ENCODE results near the gene NKAIN1.
"Not testable (repeated sequence)": the region's sequence is repeated elsewhere in the genome, so short reads cannot be mapped to it uniquely, and the experiment has no call there.

Gene NKAIN1

DNA sequence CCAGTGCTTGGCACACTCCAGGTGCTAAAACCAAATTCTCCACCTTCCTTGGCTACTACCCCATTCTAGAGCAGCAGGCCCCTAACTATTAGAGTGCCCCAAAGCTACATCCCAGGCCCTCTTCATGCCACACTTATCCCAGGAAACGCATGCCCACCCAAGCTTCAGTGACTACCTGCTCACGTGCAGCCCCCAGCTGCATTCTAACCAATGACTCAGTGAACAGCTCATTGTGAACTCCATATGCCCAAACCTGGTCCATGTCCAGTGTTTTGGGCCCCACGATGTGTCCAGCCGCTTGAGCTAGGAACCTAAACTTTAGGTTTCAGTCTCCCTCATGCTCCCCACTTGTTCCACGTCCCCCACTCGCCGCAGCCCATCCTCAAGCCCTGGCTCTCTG, 41.5 kb downstream of the NKAIN1 start (continued):
- TF ChIP-seq ZNF138 (tag by site-specific recombination; IDR thresholded peaks at IDR 0.05; ENCODE audit: borderline replicate concordance) (no peak), EGR2 (tag by site-specific recombination; IDR thresholded peaks at IDR 0.05; ENCODE audit: low read depth) (no peak), MZF1 (tag by site-specific recombination; IDR thresholded peaks at IDR 0.05; ENCODE audit: borderline replicate concordance) (no peak), ZNF610 (tag by site-specific recombination; IDR thresholded peaks at IDR 0.05; ENCODE audit: borderline replicate concordance) (no peak), YY1 (tag by site-specific recombination; IDR thresholded peaks at IDR 0.05) (no peak), ZNF350 (tag by site-specific recombination; IDR thresholded peaks at IDR 0.05) (no peak), ZNF324 (tag by site-specific recombination; IDR thresholded peaks at IDR 0.05) (no peak), REPIN1 (tag by site-specific recombination; IDR thresholded peaks at IDR 0.05; ENCODE audit: low read depth) (no peak)
- TF ChIP-seq, protein P1, sequence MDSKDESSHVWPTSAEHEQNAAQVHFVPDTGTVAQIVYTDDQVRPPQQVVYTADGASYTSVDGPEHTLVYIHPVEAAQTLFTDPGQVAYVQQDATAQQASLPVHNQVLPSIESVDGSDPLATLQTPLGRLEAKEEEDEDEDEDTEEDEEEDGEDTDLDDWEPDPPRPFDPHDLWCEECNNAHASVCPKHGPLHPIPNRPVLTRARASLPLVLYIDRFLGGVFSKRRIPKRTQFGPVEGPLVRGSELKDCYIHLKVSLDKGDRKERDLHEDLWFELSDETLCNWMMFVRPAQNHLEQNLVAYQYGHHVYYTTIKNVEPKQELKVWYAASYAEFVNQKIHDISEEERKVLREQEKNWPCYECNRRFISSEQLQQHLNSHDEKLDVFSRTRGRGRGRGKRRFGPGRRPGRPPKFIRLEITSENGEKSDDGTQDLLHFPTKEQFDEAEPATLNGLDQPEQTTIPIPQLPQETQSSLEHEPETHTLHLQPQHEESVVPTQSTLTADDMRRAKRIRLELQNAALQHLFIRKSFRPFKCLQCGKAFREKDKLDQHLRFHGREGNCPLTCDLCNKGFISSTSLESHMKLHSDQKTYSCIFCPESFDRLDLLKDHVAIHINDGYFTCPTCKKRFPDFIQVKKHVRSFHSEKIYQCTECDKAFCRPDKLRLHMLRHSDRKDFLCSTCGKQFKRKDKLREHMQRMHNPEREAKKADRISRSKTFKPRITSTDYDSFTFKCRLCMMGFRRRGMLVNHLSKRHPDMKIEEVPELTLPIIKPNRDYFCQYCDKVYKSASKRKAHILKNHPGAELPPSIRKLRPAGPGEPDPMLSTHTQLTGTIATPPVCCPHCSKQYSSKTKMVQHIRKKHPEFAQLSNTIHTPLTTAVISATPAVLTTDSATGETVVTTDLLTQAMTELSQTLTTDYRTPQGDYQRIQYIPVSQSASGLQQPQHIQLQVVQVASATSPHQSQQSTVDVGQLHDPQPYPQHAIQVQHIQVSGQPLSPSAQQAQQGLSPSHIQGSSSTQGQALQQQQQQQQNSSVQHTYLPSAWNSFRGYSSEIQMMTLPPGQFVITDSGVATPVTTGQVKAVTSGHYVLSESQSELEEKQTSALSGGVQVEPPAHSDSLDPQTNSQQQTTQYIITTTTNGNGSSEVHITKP (tag by site-specific recombination; IDR thresholded peaks at IDR 0.05): no peak
- TF ChIP-seq, protein P2, sequence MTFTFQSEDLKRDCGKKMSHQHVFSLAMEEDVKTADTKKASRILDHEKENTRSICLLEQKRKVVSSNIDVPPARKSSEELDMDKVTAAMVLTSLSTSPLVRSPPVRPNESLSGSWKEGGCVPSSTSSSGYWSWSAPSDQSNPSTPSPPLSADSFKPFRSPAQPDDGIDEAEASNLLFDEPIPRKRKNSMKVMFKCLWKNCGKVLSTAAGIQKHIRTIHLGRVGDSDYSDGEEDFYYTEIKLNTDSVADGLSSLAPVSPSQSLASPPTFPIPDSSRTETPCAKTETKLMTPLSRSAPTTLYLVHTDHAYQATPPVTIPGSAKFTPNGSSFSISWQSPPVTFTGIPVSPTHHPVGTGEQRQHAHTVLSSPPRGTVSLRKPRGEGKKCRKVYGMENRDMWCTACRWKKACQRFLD (tag by site-specific recombination; IDR thresholded peaks at IDR 0.05): no peak

DNA sequence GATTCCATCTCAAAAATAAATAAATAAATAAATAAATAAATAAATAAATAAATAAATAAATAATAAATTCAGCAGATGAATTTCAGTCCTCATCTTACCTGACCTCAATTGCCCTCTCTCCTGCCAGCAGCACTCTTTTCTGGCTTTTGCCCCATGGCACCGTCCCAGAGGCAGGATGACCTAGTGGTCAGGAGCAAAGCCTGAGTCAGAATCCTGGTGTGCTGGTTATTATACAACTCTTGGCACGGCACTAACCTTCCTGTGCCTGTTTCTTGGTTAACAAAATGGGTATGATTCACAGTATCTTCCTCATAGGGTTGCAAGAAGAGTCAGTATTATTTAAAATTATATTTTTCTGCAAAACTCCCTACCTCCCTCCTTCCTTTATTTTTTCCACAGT, 43.0 kb downstream of the NKAIN1 start:
- Histone ChIP-seq H3K36me3 (ENCODE audit: control insufficient read depth in 2 of 2, insufficient read depth in 1 of 2, low read length in 2 of 2) (no peaks in the 10 kb centered on the region), H3K9me3 (ENCODE audit: control insufficient read depth, insufficient read depth, low read depth, low read length) (no peaks in the 10 kb centered on the region), H3K4me3 (ENCODE audit: low read depth, low read length) (no peak overlapping the region), H3K27ac (ENCODE audit: extremely low read depth, low read depth, low read length) (no peak overlapping the region), H3K4me1 (ENCODE audit: control insufficient read depth, insufficient read depth, low read length) (no peaks in the 10 kb centered on the region)
- TF ChIP-seq ZNF426 (tag by site-specific recombination; IDR thresholded peaks at IDR 0.05) (0 out of 2 replicates have a peak, but pooled peaks have one; percentile 7), ZNF175 (tag by site-specific recombination; IDR thresholded peaks at IDR 0.05) (no peak), FEZF1 (tag by site-specific recombination; IDR thresholded peaks at IDR 0.05) (no peak), ZNF223 (tag by site-specific recombination; IDR thresholded peaks at IDR 0.05) (no peak), KLF1 (tag by site-specific recombination; IDR thresholded peaks at IDR 0.05) (no peak), ZNF140 (tag by site-specific recombination; IDR thresholded peaks at IDR 0.05) (no peak)
- TF ChIP-seq, protein P3, sequence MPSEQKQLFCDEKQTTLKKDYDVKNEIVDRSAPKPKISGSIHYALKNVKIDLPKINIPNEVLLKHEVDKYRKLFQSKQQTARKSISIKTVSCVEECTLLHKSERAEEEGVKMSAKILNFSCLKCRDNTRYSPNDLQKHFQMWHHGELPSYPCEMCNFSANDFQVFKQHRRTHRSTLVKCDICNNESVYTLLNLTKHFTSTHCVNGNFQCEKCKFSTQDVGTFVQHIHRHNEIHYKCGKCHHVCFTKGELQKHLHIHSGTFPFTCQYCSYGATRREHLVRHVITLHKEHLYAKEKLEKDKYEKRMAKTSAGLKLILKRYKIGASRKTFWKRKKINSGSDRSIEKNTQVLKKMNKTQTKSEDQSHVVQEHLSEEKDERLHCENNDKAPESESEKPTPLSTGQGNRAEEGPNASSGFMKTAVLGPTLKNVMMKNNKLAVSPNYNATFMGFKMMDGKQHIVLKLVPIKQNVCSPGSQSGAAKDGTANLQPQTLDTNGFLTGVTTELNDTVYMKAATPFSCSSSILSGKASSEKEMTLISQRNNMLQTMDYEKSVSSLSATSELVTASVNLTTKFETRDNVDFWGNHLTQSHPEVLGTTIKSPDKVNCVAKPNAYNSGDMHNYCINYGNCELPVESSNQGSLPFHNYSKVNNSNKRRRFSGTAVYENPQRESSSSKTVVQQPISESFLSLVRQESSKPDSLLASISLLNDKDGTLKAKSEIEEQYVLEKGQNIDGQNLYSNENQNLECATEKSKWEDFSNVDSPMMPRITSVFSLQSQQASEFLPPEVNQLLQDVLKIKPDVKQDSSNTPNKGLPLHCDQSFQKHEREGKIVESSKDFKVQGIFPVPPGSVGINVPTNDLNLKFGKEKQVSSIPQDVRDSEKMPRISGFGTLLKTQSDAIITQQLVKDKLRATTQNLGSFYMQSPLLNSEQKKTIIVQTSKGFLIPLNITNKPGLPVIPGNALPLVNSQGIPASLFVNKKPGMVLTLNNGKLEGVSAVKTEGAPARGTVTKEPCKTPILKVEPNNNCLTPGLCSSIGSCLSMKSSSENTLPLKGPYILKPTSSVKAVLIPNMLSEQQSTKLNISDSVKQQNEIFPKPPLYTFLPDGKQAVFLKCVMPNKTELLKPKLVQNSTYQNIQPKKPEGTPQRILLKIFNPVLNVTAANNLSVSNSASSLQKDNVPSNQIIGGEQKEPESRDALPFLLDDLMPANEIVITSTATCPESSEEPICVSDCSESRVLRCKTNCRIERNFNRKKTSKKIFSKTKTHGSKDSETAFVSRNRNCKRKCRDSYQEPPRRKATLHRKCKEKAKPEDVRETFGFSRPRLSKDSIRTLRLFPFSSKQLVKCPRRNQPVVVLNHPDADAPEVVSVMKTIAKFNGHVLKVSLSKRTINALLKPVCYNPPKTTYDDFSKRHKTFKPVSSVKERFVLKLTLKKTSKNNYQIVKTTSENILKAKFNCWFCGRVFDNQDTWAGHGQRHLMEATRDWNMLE (tag by site-specific recombination; conservative IDR thresholded peaks at IDR 0.05; ENCODE audit: low read depth): peak; percentile 33; the same call in 1 of the 2 replicates
- ChIA-PET POLR2A (no interaction called here), CTCF (interaction anchor here (3.2 kb wide), 1 partner anchor 12 kb away, joined by 22 read pairs; no protein-coding TSS in a partner anchor)

DNA sequence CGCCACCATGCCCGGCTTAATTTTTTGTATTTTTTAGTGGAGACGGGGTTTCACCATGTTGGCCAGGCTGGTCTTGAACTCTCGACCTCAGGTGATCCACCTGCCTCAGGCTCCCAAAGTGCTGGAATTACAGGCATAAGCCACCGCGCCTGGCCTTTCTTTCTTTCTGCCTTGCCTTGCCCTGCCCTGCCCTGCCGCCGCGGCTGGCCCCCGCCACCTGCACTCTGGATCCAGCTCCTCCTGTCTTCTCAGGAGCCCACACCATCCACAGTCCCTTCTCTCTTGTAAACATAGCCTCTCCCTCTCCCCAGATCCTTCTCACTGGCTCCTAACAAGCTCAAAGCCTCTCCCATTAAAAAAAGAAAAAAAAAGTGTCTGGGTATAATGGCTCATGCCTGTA, 44.4 kb downstream of the NKAIN1 start:
- CTCF ChIA-PET: interaction anchor here (3.2 kb wide), 1 partner anchor 11 kb away, joined by 22 read pairs; no protein-coding TSS in a partner anchor
- H3K27ac ChIP-seq (ENCODE audit: extremely low read depth, low read depth, low read length); POLR2A ChIA-PET: not testable (repeated sequence)

More for the DNA sequence above, 44.4 kb downstream of the NKAIN1 start:
- not testable (repeated sequence) for H3K36me3 ChIP-seq (ENCODE audit: control insufficient read depth in 2 of 2, insufficient read depth in 1 of 2, low read length in 2 of 2); H3K4me1 ChIP-seq (ENCODE audit: control insufficient read depth, insufficient read depth, low read length); H3K9me3 ChIP-seq (ENCODE audit: control insufficient read depth, insufficient read depth, low read depth, low read length); H3K4me3 ChIP-seq (ENCODE audit: low read depth, low read length)

Data from HEK293 (cell line).